CD4-positive, alpha-beta T cell (primary cell): ENCODE results near the gene SNRNP70. TPM values are rescaled to one million over a fixed set of nuclear protein-coding genes. Genes with fewer than 3 reads are reported as not detected.

Source experiments
- ATAC-seq: fragments of 200-7000 bp; cut with Tn5 transposase; one replicate; pipeline ENCODE4 v1.10.0; 2022; ENCODE audit warnings: mild to moderate bottlenecking; ENCODE audit not compliant: poor library complexity
- CTCF ChIA-PET: fragments of 350-600 bp; sonication (Branson Sonifier 250); formaldehyde crosslinking; loops from one replicate; lab custom pipeline; 2021; ENCODE audit warnings: antibody characterized with exemption, inconsistent platforms; lab: Charles Lee
- POLR2A ChIA-PET: fragments of 350-600 bp; sonication (Branson Sonifier 250); formaldehyde crosslinking; loops from one replicate; lab custom pipeline; 2021; ENCODE audit warnings: antibody characterized with exemption, inconsistent platforms; lab: Charles Lee
- DNase-seq, 14 experiments: peaks; one replicate each; pipeline ENCODE4 v3.0.0-alpha.2; 2013 to 2020; ENCODE audit warnings: mixed read lengths in 2 of 14
- H3K27ac ChIP-seq, 2 donors: one replicate each; pipeline versions ENCODE4 v1.5.1 to v1.7.0; 2013; ENCODE audit warnings: low read length in 2 of 2, low read depth in 1 of 2, mild to moderate bottlenecking in 1 of 2
- H3K27me3 ChIP-seq, 2 experiments: 1 replicate in 1 of 2; 2 replicates in 1 of 2; pipeline versions ENCODE4 v1.6.1 to v1.7.0; 2013; ENCODE audit warnings: low read length in 2 of 2, control low read depth in 1 of 2, mild to moderate bottlenecking in 1 of 2, moderate library complexity in 1 of 2; ENCODE audit not compliant: insufficient read depth in 2 of 2, control insufficient read depth in 1 of 2
- H3K36me3 ChIP-seq: one replicate; pipeline ENCODE4 v1.6.1; 2013; ENCODE audit warnings: low read length, control low read depth; ENCODE audit not compliant: insufficient read depth
- H3K4me1 ChIP-seq: one replicate; pipeline ENCODE4 v1.6.1; 2013; ENCODE audit warnings: low read length, control low read depth; ENCODE audit not compliant: insufficient read depth
- H3K4me3 ChIP-seq: one replicate; pipeline ENCODE4 v1.5.1; 2013; ENCODE audit warnings: mild to moderate bottlenecking, low read length, moderate library complexity
- H3K9me3 ChIP-seq, 2 experiments: 1 replicate in 1 of 2; 2 replicates in 1 of 2; pipeline versions ENCODE4 v1.6.1 to v1.7.0; 2013; ENCODE audit warnings: low read length in 2 of 2, mild to moderate bottlenecking in 2 of 2, control low read depth in 1 of 2, moderate library complexity in 1 of 2; ENCODE audit not compliant: control insufficient read depth in 1 of 2, insufficient read depth in 1 of 2
- H3K27ac Mint-ChIP-seq: one replicate; pipeline ENCODE4 v1.8.0; 2020; ENCODE audit warnings: mixed read lengths
- H3K27me3 Mint-ChIP-seq: one replicate; pipeline ENCODE4 v1.8.0; 2021; ENCODE audit warnings: mixed read lengths
- H3K36me3 Mint-ChIP-seq: one replicate; pipeline ENCODE4 v1.8.0; 2021; ENCODE audit warnings: low read depth, mixed read lengths
- H3K4me1 Mint-ChIP-seq: one replicate; pipeline ENCODE4 v1.8.0; 2021; ENCODE audit warnings: low read depth, mixed read lengths
- H3K4me3 Mint-ChIP-seq: one replicate; pipeline ENCODE4 v1.8.0; 2020; ENCODE audit warnings: mild to moderate bottlenecking, mixed read lengths
- H3K9me3 Mint-ChIP-seq: one replicate; pipeline ENCODE4 v1.8.0; 2020; ENCODE audit warnings: mixed read lengths
- intact Hi-C, 2 experiments: fragments of 100-400 bp; cut with DNase I in 1 of 2; cut with micrococcal nuclease in 1 of 2; formaldehyde crosslinking; loops; one replicate each; pipeline versions ENCODE4 v1.15.1 to v1.9.0; 2023 to 2025; cut with DNase I, micrococcal nuclease
- total RNA-seq, 174 experiments: library from RNA in 2 of 174; stranded (reverse) in 2 of 174; gene quantifications; one replicate each; pipeline ENCODE4 v1.2.3 and lab custom pipeline; 2021 to 2026
- TF ChIP-seq, protein P1 (sequence below): fragments of 200-600 bp; IDR thresholded peaks from one replicate; pipeline ENCODE4 v1.8.0; 2022; ENCODE audit warnings: antibody characterized with exemption, mild to moderate bottlenecking

The SNRNP70 gene
- total RNA-seq, 2 experiments from 2014 or later = 375 to 397 TPM

DNA sequence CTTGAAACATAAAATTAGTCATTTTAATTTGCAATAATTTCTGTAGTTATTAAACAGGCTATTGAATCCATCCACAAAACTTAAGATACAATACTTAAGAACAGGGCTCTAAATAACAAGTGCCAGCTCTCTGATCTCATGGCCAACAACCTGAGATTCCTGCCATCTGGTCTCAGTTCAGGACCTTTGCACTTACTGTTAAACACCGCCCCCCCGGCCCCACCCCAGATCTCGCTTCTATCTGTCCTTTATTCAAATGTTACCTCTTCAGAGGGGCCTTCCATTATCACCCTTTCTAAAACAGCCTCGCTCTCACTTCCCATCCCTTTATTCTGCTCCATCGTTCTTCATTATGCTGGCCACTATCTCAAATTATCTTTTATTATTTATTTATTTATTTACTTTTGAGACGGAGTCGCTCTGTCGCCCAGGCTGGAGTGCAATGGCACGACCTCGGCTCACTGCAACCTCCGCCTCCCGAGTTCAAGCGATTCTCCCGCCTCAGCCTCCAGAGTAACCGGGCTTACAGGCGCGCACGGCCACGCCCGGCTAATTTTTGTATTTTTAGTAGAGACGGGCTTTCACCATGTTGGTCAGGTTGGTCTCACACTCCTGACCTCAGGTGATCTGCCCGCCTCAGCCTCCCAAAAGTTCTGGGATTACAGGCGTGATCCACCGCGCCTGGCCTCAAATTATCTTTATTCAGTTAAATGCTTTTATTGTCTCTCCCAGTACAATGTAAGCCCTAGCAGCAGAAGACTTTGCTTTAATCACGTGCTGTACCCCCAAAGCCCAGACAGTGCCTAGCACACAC is 838 bp upstream of the SNRNP70 start:
- Histone ChIP-seq H3K9me3 (no peaks in the 10 kb centered on the region), H3K27me3 (no peaks in the 10 kb centered on the region), H3K4me1 (peaks cover 40% of the 10 kb centered on the region), H3K4me3 (peak overlapping the region; percentile 94), H3K27ac (peak overlapping the region; percentile 65 to 75), H3K36me3 (peaks cover 13% of the 10 kb centered on the region)
- peaks cover 39% of the 10 kb centered on the region for H3K36me3 Mint-ChIP-seq
- ATAC-seq = no peak
- ChIA-PET CTCF (no interaction called here), POLR2A (interaction anchor here (0.7 kb wide), 1 partner anchor 972 kb away, joined by 3 read pairs; no protein-coding TSS in a partner anchor)
- peaks cover 33% of the 10 kb centered on the region for H3K4me1 Mint-ChIP-seq
- peak overlapping the region; percentile 87 for H3K27ac Mint-ChIP-seq
- H3K9me3 Mint-ChIP-seq = no peaks in the 10 kb centered on the region
- intact Hi-C loops = loop anchor here in 1 of 2 experiments (5.0 to 10.0 kb wide), 3 partner anchors 87 to 1720 kb away; partner anchors contain the start of gene RPL13A
- peaks cover 12% of the 10 kb centered on the region for H3K27me3 Mint-ChIP-seq
- peak overlapping the region; percentile 86 for H3K4me3 Mint-ChIP-seq
- no peak for DNase-seq
- TF ChIP-seq, protein P1, sequence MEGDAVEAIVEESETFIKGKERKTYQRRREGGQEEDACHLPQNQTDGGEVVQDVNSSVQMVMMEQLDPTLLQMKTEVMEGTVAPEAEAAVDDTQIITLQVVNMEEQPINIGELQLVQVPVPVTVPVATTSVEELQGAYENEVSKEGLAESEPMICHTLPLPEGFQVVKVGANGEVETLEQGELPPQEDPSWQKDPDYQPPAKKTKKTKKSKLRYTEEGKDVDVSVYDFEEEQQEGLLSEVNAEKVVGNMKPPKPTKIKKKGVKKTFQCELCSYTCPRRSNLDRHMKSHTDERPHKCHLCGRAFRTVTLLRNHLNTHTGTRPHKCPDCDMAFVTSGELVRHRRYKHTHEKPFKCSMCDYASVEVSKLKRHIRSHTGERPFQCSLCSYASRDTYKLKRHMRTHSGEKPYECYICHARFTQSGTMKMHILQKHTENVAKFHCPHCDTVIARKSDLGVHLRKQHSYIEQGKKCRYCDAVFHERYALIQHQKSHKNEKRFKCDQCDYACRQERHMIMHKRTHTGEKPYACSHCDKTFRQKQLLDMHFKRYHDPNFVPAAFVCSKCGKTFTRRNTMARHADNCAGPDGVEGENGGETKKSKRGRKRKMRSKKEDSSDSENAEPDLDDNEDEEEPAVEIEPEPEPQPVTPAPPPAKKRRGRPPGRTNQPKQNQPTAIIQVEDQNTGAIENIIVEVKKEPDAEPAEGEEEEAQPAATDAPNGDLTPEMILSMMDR = no peak

DNA sequence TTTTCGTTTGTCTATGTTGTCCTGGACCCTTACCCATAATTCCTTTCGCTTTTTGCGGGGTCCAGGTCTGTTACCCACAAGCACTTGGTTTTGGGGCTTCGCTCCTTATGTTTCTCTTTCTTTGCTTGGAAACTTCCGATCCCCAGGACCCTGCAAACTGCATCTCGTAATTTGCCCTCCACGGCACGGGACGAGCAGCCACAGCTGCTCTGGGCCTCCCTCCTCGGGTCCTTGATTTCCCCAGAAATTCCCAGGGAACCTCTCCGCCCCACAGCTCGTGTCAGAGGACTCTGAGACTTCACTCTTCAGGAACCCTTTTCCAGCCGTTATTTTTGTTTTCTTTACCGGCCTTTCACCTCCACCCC is 599 bp downstream of the SNRNP70 start:
- intact Hi-C loops = loop anchor here in 1 of 2 experiments (10.0 kb wide), 2 partner anchors 399 to 1719 kb away; partner anchors contain the start of gene RPL13A
- Histone ChIP-seq H3K4me3 (peak overlapping the region; percentile 94), H3K27me3 (no peaks in the 10 kb centered on the region), H3K4me1 (peaks cover 47% of the 10 kb centered on the region), H3K9me3 (no peaks in the 10 kb centered on the region), H3K27ac (peak overlapping the region; percentile 68 to 75), H3K36me3 (peaks cover 25% of the 10 kb centered on the region)
- peaks cover 3% of the 10 kb centered on the region for H3K27me3 Mint-ChIP-seq
- no peaks in the 10 kb centered on the region for H3K9me3 Mint-ChIP-seq
- ATAC-seq = no peak
- H3K36me3 Mint-ChIP-seq = peaks cover 49% of the 10 kb centered on the region
- TF ChIP-seq, protein P1 = no peak
- H3K4me3 Mint-ChIP-seq = peak overlapping the region; percentile 86
- no peak for DNase-seq
- ChIA-PET POLR2A (no interaction called here), CTCF (interaction anchor here (1.5 to 4.5 kb wide), 2 partner anchors 12 to 29 kb away, joined by 6 to 24 read pairs; partner anchors contain the start of gene LIN7B)
- peak overlapping the region; percentile 87 for H3K27ac Mint-ChIP-seq
- H3K4me1 Mint-ChIP-seq = peaks cover 37% of the 10 kb centered on the region

DNA sequence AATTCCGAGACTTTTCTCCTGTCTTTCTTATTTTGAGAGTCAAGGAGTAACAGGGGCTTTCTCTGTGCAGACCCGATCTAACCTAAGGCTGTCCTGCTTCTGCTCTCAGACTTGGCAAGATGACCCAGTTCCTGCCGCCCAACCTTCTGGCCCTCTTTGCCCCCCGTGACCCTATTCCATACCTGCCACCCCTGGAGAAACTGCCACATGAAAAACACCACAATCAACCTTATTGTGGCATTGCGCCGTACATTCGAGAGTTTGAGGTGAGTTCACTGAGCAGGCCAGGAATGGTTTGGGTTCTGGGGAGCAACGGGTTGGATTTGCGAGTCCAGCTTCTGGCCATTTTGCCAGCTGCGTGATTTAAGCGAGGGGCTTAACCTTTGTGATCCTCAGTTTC is 1.0 kb downstream of the SNRNP70 start:
- ChIA-PET POLR2A (interaction anchor here (0.7 kb wide), 1 partner anchor 126 kb away, joined by 3 read pairs; no protein-coding TSS in a partner anchor), CTCF (interaction anchor here (0.7 to 4.5 kb wide), 3 partner anchors 12 to 66 kb away, joined by 4 to 24 read pairs (median 6); partner anchors contain the start of gene LIN7B)
- H3K27me3 Mint-ChIP-seq = peaks cover 3% of the 10 kb centered on the region
- peaks cover 38% of the 10 kb centered on the region for H3K4me1 Mint-ChIP-seq
- Histone ChIP-seq H3K4me3 (peak overlapping the region; percentile 94), H3K4me1 (peaks cover 47% of the 10 kb centered on the region), H3K9me3 (no peaks in the 10 kb centered on the region), H3K27ac (peak overlapping the region in 1 of 2 donors; percentile 16), H3K36me3 (peaks cover 29% of the 10 kb centered on the region), H3K27me3 (no peaks in the 10 kb centered on the region)
- ATAC-seq (no peak), DNase-seq (no peak)
- H3K36me3 Mint-ChIP-seq = peaks cover 54% of the 10 kb centered on the region
- peak overlapping the region; percentile 87 for H3K27ac Mint-ChIP-seq
- TF ChIP-seq, protein P1 = no peak
- peak overlapping the region; percentile 86 for H3K4me3 Mint-ChIP-seq
- intact Hi-C loops = loop anchor here in 1 of 2 experiments (10.0 kb wide), 2 partner anchors 399 to 1719 kb away; partner anchors contain the start of gene RPL13A
- no peaks in the 10 kb centered on the region for H3K9me3 Mint-ChIP-seq
